ENCODE measurements around the gene FA2H.
A peak's percentile ranks its signal among the peaks of the same experiment; 100 is the strongest.
"Not testable (repeated sequence)": the region's sequence is repeated elsewhere in the genome, so short reads cannot be mapped to it uniquely, and the experiment has no call there.

The FA2H gene

GRCh38 chr16:74668877-74669276 lies 105.7 kb downstream of the FA2H start:
- not testable (repeated sequence) for DNase-seq

- DNase-seq: peak; percentile 3
Observed at GRCh38 chr16:74667255-74667700, 107.3 kb downstream of the FA2H start.

GRCh38 chr16:74666425-74667254 lies 108.0 kb downstream of the FA2H start, which contains the start of gene RFWD3:
Gene RFWD3 (minus strand): TSS chr16:74666877. CDS start chr16:74661449, 5,428 bp downstream.
- DNase-seq: peak; percentile 95

DNA sequence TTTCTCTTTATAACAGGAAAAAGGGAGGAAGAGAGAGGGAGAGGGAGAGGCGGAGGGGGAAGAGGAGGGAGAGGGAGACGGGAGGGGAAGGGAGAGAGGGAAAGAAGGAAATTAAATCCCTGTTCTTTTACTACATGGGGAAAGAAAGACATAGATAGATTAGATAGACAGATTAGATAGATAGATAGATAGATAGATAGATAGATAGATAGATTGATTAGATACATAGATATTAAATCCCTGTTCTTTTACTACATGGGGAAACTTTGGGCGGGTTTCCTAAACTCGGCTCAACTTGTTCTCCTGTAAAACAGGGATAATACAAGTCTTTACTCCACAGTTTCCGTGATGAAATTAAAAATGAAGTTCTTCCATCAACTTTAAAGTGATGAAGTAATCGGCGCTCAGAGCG lies 108.6 kb downstream of the FA2H start:
- no peak for DNase-seq

All from NK-92 treated with Interleukin-12 subunit alpha and Interleukin-12 subunit beta, amount 100 ng/mL, for 24 hours (cell line).